ENCODE results near the gene SFN.

GRCh38 chr1:26822737-26823395 lies 40.1 kb upstream of the SFN start:
- no peak for TF ChIP-seq CTCF (conservative IDR thresholded peaks at IDR 0.05; ENCODE audit: low read length)
- no peak for TF ChIP-seq EZH2phosphoT487 (IDR thresholded peaks at IDR 0.05; ENCODE audit: borderline replicate concordance)

Measured in Loucy (cell line).